ENCODE data around the gene SORBS1. TPM values are rescaled to one million over a fixed set of nuclear protein-coding genes. Genes with fewer than 3 reads are reported as not detected.

SORBS1 gene
- total and polyA plus RNA-seq, 4 donors, result 33.2 to 71.3 (median 44.1) TPM

DNA sequence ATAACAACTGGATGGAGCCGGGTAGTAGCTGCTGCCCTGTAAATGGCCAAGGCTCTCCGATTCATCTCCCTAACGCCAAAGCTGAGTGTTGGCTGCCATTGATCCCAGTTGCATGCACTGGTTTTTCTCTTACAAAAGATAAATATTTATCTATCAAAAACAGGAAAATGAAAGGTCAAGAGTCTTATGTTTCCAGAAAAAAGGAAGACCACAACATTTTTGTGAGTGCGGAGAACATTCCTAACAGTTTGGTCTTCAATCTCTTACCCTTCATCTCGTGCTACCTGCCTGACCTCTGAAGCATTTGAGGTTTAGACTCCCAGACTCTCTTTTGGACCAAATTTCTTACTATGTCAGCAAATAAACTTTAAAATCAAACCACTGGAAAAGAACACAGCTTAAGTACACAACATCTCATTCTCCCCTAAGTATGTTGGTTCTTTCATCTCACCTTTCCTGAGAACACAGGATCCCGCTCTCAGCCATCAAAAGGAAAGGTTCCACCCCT is 61.6 kb downstream of the SORBS1 start:
- Histone ChIP-seq H3K4me1 (ENCODE audit: control insufficient read depth in 4 of 4, insufficient read depth in 4 of 4, low read length in 3 of 4) (peaks cover 21 to 51% (median 46%) of the 10 kb centered on the region in 4 donors), H3K4me3 (ENCODE audit: low read depth in 1 of 3, low read length in 3 of 3) (no peak overlapping the region), H3K9ac (ENCODE audit: low read depth in 1 of 2, low read length in 2 of 2) (no peak overlapping the region), H3K9me3 (ENCODE audit: control insufficient read depth in 4 of 4, low read length in 3 of 4) (no peaks in the 10 kb centered on the region), H3K27me3 (ENCODE audit: control insufficient read depth in 4 of 4, insufficient read depth in 4 of 4, low read length in 3 of 4) (no peaks in the 10 kb centered on the region), H3K27ac (ENCODE audit: low read depth in 1 of 2, low read length in 2 of 2) (peak overlapping the region; percentile 10 to 89), H3K36me3 (ENCODE audit: control insufficient read depth in 4 of 4, insufficient read depth in 3 of 4, low read depth in 1 of 4, low read length in 3 of 4) (no peaks in the 10 kb centered on the region)
- peak; percentile 87 for TF ChIP-seq YY1 (IDR thresholded peaks at IDR 0.05)
- TF ChIP-seq, protein P1, sequence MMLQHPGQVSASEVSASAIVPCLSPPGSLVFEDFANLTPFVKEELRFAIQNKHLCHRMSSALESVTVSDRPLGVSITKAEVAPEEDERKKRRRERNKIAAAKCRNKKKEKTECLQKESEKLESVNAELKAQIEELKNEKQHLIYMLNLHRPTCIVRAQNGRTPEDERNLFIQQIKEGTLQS (IDR thresholded peaks at IDR 0.05), result no peak
- peak in 1 of 2 donors; percentile 19 for TF ChIP-seq EGR1 (IDR thresholded peaks at IDR 0.05; ENCODE audit: low read depth in 2 of 2)
- TF ChIP-seq GABPA (IDR thresholded peaks at IDR 0.05 in 1 of 2, conservative IDR thresholded peaks at IDR 0.05 in 1 of 2), result no peak
- no peak for TF ChIP-seq SP1 (IDR thresholded peaks at IDR 0.05)
- peak; percentile 26 for TF ChIP-seq HNF4G (IDR thresholded peaks at IDR 0.05)
- TF ChIP-seq NR2F2 (IDR thresholded peaks at IDR 0.05), result peak; percentile 89
- TF ChIP-seq, protein P2, sequence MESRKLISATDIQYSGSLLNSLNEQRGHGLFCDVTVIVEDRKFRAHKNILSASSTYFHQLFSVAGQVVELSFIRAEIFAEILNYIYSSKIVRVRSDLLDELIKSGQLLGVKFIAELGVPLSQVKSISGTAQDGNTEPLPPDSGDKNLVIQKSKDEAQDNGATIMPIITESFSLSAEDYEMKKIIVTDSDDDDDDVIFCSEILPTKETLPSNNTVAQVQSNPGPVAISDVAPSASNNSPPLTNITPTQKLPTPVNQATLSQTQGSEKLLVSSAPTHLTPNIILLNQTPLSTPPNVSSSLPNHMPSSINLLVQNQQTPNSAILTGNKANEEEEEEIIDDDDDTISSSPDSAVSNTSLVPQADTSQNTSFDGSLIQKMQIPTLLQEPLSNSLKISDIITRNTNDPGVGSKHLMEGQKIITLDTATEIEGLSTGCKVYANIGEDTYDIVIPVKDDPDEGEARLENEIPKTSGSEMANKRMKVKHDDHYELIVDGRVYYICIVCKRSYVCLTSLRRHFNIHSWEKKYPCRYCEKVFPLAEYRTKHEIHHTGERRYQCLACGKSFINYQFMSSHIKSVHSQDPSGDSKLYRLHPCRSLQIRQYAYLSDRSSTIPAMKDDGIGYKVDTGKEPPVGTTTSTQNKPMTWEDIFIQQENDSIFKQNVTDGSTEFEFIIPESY (IDR thresholded peaks at IDR 0.05), result peak; percentile 55
- TF ChIP-seq TAF1 (conservative IDR thresholded peaks at IDR 0.05), result no peak
- peak; percentile 82 for TF ChIP-seq FOXA2 (IDR thresholded peaks at IDR 0.05)
- peak in 1 of 2 donors; percentile 23 for TF ChIP-seq JUND (IDR thresholded peaks at IDR 0.05)
- peak; percentile 58 for TF ChIP-seq FOXA1 (IDR thresholded peaks at IDR 0.05)
- TF ChIP-seq, protein P3, sequence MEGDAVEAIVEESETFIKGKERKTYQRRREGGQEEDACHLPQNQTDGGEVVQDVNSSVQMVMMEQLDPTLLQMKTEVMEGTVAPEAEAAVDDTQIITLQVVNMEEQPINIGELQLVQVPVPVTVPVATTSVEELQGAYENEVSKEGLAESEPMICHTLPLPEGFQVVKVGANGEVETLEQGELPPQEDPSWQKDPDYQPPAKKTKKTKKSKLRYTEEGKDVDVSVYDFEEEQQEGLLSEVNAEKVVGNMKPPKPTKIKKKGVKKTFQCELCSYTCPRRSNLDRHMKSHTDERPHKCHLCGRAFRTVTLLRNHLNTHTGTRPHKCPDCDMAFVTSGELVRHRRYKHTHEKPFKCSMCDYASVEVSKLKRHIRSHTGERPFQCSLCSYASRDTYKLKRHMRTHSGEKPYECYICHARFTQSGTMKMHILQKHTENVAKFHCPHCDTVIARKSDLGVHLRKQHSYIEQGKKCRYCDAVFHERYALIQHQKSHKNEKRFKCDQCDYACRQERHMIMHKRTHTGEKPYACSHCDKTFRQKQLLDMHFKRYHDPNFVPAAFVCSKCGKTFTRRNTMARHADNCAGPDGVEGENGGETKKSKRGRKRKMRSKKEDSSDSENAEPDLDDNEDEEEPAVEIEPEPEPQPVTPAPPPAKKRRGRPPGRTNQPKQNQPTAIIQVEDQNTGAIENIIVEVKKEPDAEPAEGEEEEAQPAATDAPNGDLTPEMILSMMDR (IDR thresholded peaks at IDR 0.05; ENCODE audit: low read depth, low read length, missing input control), result no peak
- TF ChIP-seq, protein P4, sequence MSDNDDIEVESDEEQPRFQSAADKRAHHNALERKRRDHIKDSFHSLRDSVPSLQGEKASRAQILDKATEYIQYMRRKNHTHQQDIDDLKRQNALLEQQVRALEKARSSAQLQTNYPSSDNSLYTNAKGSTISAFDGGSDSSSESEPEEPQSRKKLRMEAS (IDR thresholded peaks at IDR 0.05), result peak; percentile 74
- TF ChIP-seq RXRA (IDR thresholded peaks at IDR 0.05), result peak; percentile 48 to 70
- TF ChIP-seq, protein P5, sequence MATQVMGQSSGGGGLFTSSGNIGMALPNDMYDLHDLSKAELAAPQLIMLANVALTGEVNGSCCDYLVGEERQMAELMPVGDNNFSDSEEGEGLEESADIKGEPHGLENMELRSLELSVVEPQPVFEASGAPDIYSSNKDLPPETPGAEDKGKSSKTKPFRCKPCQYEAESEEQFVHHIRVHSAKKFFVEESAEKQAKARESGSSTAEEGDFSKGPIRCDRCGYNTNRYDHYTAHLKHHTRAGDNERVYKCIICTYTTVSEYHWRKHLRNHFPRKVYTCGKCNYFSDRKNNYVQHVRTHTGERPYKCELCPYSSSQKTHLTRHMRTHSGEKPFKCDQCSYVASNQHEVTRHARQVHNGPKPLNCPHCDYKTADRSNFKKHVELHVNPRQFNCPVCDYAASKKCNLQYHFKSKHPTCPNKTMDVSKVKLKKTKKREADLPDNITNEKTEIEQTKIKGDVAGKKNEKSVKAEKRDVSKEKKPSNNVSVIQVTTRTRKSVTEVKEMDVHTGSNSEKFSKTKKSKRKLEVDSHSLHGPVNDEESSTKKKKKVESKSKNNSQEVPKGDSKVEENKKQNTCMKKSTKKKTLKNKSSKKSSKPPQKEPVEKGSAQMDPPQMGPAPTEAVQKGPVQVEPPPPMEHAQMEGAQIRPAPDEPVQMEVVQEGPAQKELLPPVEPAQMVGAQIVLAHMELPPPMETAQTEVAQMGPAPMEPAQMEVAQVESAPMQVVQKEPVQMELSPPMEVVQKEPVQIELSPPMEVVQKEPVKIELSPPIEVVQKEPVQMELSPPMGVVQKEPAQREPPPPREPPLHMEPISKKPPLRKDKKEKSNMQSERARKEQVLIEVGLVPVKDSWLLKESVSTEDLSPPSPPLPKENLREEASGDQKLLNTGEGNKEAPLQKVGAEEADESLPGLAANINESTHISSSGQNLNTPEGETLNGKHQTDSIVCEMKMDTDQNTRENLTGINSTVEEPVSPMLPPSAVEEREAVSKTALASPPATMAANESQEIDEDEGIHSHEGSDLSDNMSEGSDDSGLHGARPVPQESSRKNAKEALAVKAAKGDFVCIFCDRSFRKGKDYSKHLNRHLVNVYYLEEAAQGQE (IDR thresholded peaks at IDR 0.05), result peak; percentile 30
- peak in 1 of 2 donors; percentile 24 for TF ChIP-seq RAD21 (IDR thresholded peaks at IDR 0.05)
- peak; percentile 18 to 72 for TF ChIP-seq HNF4A (conservative IDR thresholded peaks at IDR 0.05)
- 35% methylated on average over 6 of the region's 6 CpGs for WGBS
- no peak for DNase-seq (ENCODE audit: low spot score)

Measured in liver (tissue), 9 donors.